Measurements from ENCODE around the gene ATP5PB.

- TF ChIP-seq EZH2phosphoT487 (IDR thresholded peaks at IDR 0.05; ENCODE audit: low read length) (no peak), EZH2 (optimal IDR thresholded peaks at IDR 0.05; ENCODE audit: low read depth, low read length) (no peak)
- TF ChIP-seq, protein P1, sequence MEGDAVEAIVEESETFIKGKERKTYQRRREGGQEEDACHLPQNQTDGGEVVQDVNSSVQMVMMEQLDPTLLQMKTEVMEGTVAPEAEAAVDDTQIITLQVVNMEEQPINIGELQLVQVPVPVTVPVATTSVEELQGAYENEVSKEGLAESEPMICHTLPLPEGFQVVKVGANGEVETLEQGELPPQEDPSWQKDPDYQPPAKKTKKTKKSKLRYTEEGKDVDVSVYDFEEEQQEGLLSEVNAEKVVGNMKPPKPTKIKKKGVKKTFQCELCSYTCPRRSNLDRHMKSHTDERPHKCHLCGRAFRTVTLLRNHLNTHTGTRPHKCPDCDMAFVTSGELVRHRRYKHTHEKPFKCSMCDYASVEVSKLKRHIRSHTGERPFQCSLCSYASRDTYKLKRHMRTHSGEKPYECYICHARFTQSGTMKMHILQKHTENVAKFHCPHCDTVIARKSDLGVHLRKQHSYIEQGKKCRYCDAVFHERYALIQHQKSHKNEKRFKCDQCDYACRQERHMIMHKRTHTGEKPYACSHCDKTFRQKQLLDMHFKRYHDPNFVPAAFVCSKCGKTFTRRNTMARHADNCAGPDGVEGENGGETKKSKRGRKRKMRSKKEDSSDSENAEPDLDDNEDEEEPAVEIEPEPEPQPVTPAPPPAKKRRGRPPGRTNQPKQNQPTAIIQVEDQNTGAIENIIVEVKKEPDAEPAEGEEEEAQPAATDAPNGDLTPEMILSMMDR (IDR thresholded peaks at IDR 0.05; ENCODE audit: low read length) = no peak
These were observed 33.8 kb upstream of the ATP5PB start for GRCh38 chr1:111415461-111415860.
